ENCODE results near the gene OR52H1. TPM values are rescaled to one million over a fixed set of nuclear protein-coding genes. Genes with fewer than 3 reads are reported as not detected.

The OR52H1 gene
- total RNA-seq, 1 donor from 2014 or later, result not detected

DNA sequence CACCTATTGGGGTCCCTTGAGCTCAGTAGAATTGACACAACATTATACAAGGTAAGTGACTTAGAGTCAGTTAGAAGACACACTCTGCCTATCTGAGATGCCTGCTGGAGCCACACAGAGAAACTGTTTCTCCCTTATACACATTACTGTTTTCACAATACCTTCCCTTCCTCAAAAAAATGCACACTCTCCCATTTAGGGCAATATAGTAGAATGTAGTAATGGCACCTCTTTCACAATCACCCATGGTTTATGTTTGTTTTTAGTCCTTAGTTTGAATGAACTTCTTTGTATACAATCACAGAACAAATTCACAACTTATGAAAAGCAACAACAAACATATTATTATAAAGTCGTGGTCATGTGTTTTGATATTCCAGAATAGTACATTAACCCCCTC, 14.3 kb downstream of the OR52H1 start:
- DNase-seq (ENCODE audit: low spot score), result no peak

DNA sequence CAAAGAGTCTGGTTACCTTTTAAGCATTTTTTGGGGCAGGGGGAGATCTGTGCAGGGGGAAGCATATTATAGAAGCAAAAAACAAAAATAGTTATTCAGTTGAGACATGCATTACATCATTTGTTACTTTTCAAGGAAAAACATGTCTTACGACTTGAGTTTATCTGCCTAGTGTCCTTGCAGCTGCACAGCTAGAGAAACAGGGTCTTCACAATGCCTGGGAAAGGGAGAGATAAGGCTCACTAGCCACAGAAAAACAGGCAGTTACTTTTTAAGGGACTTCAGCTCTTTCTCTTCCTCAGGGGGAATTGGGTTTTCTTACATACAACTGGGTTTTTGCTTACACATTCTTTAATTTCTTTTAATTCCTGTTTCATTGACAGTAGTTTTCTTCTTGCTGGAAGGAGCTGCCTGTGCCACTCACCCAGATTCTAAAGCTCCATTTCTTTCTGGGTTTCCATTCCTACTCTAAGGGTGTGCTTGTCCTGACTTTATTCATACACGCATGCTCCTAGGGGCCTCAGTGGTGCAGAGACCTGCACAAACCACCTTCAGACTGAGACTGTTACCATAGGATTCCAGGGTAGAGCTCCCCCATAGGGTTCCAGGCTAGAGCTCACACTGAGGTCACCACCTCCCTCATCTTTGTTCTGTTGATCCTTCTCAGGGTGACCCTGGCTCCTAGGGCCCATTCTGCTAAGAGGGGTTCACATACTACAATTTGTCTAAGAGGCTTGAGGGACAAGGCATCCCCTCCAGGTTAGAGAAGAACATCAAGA, 17.1 kb downstream of the OR52H1 start:
- no peak for DNase-seq (ENCODE audit: low spot score)

DNA sequence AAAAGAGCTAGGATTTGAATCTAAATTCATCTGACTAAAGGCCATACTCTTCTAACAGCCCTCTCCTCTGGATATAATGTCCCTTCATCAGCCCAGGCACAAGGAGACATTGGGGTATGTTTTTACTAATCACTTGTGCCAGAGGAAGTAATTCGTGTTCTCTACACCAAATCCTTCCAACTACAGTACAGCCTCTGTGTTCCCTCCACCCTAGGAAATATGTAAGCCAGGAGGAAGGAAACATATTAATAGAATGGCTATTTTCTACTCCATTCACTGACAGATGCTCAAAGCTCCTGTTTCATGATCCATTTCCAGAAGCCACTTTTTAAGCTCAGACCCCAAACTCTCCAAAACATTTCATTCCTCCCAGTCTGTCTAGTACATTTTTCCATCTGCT, 19.8 kb downstream of the OR52H1 start:
- no peak for DNase-seq (ENCODE audit: low spot score)

DNA sequence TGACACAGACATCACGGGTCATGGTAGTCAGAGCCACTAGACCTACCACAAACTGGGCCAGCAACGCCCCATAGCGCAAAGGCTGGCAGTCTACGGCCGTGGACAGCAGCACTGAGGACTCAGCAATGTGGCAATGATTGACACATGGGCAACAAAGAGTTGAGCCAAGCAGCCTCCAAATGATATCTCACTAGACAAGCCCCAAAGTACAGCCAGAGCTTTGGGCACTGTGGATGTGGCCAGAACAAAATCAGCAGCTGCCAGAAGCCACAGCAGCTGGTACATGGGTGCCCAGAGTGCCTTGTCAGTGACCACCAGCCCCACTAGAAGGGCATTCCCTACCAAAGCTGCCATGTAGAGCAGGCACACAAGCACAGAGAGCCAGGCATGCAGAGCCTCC, 20.6 kb downstream of the OR52H1 start:
- no peak for DNase-seq (ENCODE audit: low spot score)

DNA sequence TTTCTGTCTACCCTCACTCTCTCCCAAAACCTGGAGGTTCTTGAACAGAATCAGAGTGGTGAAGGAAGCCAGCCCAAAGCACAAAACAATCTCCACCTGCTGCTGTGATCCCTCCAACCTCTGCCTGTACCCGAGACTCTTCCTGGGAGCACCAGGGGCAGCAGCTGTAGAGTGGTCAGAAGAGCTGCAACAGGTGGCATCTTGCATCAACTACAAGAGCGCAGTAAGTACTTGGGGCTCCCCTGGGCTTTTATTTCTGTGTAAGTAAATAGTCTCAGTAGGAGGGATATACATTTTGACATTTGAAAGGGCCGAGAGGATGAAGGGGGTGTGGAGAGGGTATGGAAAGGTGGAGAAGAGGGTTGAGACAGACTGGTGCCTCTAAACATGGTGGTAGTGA, 23.6 kb downstream of the OR52H1 start:
- DNase-seq (ENCODE audit: low spot score), result no peak

DNA sequence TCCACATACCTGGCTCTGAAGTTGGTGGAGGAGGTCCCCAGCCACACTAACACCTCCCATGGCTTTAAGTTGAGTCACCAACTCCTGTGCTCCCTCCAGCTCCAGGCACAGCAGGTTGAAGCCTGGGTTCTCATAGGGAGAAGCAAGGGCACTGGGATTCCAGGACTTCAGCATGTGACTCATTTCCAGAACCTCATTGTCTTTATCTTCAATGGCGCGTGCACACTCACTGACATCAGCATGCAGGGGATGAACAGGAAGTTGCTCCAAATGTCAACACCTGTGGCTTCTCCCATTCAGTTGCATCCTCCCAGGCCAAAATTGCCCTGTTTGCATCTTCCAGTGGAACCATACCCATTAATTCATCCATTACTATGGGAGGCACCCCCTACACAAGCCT, 26.0 kb downstream of the OR52H1 start:
- DNase-seq (ENCODE audit: low spot score), result no peak

DNA sequence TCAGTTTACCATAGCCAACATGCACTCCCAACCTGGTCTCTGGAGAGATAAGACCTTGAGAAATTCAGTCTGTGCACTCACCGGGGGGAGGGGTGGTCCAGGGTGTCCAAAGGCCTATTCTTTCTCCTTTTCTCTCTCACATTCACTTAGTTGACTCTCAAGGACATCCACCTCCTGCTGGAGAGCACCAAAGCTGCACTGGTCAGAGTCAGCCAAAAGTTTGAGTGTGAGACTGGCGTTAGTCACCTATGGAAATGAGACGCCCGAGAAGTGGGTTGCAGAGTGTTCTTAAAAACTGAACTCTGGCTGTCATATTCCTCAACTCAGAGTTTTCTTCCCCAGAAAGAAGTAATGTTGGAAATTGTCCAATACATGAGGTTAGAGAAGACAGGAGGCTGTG, 26.8 kb downstream of the OR52H1 start:
- DNase-seq (ENCODE audit: low spot score), result no peak

DNA sequence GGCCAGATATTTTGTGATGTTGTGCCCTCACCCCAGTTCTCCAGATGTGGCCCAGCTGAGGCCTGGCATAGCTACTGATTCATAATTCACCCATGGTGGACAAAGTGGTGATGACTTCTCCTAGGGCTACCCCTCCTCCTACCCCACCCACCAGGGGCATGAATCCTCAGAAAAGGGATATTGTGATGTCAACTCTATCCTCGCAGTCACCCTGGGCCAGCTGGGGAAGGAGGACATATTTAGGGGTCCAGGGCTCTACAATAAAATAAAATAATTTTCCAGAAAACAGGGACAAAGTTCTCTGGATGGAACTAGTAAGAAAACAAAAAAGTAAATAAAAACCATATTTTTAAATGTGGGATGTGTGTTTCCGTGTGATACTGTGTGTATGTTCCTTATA, 31.7 kb downstream of the OR52H1 start, which contains the start of gene UBQLNL:
UBQLNL (minus strand) TSS at position 101 of the 400 bp plus-strand sequence. CDS start 258 bp downstream, outside the sequence.
- DNase-seq (ENCODE audit: low spot score), result no peak

DNA sequence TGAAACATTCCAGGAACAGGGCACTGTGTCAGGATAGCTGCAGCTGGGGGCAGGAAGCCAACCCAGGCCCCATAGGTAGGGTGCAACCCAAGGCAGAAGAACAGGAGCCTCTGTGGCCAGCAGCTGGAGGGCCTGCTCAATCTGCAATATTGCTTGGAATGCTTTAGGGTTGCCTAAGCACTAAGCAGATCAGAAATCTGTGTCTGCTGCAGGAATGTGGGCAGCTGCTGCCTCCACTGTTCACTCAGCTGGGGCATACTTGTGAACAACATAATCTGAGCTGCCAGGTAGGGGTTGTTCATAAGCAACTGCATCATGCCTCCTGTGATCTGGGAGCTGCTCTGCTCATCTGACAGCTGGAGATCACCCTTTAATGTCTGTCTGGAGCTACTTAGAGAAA, 33.5 kb downstream of the OR52H1 start:
- no peak for DNase-seq (ENCODE audit: low spot score)

DNA sequence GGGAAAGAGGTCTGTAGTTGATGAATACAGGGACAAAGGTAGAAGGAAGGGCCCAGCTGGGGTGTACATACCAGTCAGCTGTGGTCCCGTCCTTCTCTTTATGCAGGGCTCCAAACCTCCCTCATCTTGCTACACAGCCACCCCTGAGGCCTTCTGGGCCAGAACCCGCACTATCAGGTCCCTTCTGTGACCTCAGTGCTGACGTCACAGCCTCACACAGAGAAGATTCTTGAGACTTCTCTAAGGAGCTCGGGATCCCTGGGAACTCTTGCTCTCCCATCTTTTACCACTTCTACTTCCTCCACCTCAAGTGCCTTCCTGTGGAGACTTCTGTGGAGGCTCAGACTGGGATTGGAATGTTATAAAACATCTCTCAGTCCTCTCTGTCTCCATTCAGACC, 38.5 kb downstream of the OR52H1 start, which contains the start of gene UBQLN3:
UBQLN3 (minus strand) TSS at position 155 of the 400 bp plus-strand sequence. CDS start 399 bp downstream, outside the sequence.
- DNase-seq (ENCODE audit: low spot score), result no peak

DNA sequence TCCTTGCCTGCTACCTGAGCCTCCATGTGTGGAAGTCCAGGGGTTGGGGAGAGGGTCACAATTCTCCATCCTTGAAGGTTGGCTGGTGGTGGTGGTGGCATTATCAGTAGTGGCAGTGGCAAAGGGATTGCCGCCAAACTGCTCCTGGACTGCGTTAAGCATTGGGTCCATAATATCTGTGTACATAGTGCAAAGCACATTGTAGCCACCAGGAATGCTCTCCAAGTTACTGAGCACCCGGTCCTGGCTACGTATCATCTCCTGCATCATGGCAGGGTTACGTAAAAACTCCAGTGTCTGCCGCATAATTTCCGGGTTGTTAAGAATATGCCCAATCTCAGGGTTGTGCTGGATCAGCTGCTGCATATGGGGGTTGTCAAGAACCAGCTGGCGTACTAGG, 39.7 kb downstream of the OR52H1 start:
- DNase-seq (ENCODE audit: low spot score), result no peak

DNA sequence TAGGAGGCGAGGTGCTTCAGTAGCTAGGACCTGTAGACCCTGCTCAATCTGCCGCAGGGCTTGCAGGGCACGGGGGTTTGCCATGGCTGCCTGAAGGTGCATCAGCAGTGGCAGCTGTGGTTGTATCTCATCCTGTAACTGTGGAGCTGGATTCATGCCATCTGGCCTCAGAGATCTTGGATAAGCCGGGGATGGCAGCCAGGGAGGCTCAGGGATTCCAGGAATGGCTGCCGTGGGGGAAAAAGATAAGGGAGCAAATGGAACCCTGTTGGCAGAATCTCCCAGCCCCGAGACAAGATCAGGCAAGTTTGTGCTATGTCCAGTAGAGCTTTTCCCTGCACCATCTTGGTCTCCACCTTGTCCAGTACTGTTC, 40.4 kb downstream of the OR52H1 start:
- no peak for DNase-seq (ENCODE audit: low spot score)

DNA sequence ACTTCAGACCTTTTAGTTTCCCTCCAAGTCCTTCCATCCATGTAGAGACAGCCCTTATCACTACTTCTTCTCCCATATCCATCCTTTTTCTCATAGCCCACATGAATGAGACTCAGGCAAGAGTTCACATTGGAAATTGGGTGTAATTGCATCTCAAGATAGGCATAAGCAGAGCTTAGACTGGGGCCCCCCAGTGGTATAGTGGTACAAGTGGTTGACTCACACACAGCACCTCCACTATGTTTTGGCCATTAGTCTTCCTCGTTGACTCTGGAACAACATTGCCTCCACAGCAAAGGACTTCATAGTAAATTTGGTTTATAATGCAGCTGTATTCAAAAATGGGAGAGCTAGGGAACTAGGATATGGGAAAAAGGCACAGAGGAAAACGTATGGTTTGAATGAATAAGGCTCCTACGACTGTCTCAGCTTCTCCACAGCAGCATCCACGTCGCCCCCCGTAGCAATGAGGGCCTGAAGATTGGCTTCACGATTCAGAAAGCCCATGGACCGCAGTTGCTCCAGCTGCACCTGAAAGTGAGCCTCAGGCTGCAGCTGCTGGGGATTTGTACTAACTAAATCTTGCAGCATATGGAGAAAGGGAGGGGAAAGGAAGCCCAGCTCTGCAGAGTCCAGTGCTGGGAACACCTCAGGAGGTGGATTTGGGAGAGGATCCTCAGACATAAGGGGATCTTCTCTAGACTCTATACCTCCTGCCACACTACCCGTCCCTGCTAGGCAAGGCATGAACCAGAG, 41.0 kb downstream of the OR52H1 start:
- DNase-seq (ENCODE audit: low spot score), result no peak

DNA sequence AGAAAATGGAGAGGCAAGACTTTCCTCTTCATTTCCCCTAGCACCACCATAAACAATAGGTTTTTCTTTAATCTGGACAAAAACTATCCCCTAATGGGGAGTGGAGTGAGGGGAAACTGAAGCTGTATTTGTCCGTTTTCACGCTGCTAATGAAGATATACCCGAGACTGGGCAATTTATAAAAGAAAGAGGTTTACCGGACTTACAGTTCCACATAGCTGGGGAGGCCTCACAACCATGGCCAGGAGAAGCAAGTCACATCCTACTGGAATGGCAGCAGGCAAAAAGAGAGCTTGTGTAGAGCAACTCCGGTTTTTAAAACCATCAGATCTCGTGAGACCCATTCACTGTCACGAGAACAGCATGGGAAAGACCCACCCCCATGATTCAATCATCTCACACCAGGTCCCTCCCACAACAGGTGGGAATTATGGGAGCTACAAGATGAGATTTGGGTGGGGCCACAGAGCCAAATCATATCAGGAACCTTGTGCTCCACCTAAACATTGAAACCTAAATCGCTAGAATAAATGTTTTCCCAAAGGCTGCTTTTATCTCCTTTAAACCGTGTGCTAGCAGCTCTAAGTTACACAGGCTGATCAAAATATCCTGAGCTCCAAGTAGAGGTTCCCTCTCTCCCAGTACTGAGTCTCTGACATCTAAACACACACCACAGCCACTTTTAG, 42.8 kb downstream of the OR52H1 start:
- DNase-seq (ENCODE audit: low spot score), result no peak

DNA sequence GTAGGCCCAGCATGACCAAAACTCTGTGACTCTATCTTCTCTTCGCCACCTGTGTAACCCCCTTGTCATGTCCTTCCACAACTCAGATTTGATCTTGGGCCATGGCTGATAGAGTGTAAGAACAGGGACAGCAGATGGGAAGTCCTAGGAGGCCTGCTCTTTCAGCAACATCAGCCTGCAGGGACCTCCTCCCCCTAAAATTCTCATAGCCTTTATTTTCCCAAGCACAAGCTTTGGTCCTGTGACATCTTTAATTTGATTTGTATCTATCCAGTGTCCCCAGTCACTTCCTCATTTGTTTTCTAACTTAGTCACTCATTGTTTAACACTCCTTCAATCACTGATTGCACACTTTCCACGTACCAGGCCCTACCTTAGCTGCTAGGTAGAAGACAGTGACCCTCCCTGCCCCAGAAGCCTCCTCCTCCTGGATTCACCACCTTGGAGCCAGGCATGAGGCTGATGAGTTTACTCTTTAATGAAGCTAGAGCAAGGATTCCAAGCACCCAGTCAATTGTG, 43.9 kb downstream of the OR52H1 start:
- DNase-seq (ENCODE audit: low spot score), result no peak

DNA sequence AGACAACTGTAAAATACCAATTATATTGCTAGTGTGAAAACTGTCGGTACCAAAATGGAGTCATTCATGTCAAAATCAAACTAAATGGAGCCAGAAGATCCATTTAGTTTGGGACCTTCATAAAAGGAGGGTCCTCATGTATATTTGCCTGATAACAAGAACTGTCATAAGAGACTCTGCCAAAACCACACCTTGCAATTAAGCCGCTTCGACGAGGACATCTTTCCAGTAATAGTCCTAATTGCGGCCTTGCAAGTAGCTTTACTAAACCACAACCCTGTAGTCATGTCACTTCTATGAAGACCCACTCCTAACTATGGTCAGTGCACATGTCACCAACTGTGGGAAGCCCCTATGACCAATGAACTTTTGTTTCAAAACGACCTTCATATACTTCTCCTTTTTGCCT, 47.9 kb downstream of the OR52H1 start:
- DNase-seq (ENCODE audit: low spot score), result no peak

DNA sequence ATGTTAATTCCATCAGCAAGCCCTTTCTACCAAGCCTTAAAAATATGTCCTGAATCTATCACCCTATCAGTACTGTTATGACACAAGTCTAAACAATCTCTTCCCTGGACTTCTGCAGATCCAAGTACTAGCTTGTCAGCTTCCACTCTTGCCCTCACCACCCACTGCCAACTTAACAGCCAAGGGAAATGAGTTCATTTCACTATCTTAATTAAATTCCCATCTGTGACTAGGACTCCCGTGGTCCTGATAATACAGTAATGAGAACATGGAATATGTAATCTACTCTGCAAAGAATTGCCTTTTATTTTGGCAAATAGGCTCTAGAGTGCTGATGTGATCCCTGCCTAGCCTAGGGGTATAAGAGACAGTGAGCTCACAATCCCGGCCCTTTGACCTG, 48.7 kb downstream of the OR52H1 start:
- no peak for DNase-seq (ENCODE audit: low spot score)
